H1 (cell line): ENCODE measurements around the gene FOLR3. TPM values are rescaled to one million over a fixed set of nuclear protein-coding genes. Genes with fewer than 3 reads are reported as not detected.

Experiments
- CTCF ChIA-PET: fragments of 300-600 bp; sonication (Branson Sonifier 250); formaldehyde crosslinking; loops from one replicate; lab custom pipeline; 2021; ENCODE audit not compliant: partially characterized antibody; lab: Charles Lee
- POLR2A ChIA-PET: fragments of 300-600 bp; sonication (Branson Sonifier 250); formaldehyde crosslinking; loops from one replicate; lab custom pipeline; 2021; ENCODE audit warnings: inconsistent platforms; ENCODE audit not compliant: partially characterized antibody; lab: Charles Lee
- DNase-seq, 2 experiments: peaks; one replicate each; pipeline versions ENCODE4 v3.0.0 to v3.0.0-alpha.2; 2010 to 2022; ENCODE audit warnings: low spot score in 2 of 2, low read depth in 1 of 2, mixed read lengths in 1 of 2
- FAIRE-seq: peaks from 2 replicates; lab custom pipeline; 2011; peaks lifted over from hg19 to GRCh38; lab: Jason Lieb, UNC
- H2AFZ ChIP-seq: 2 replicates; pipeline ENCODE4 v1.8.1; 2012; ENCODE audit warnings: low read length, inconsistent platforms
- H2AK5ac ChIP-seq: 2 replicates; pipeline ENCODE4 v1.6.1; 2013; ENCODE audit warnings: low read depth, low read length
- H2BK120ac ChIP-seq: replicated peaks from 2 replicates; pipeline ENCODE3; 2013; ENCODE audit warnings: low read depth, low read length, inconsistent platforms
- H2BK12ac ChIP-seq: 2 replicates; pipeline ENCODE4 v1.6.1; 2013; ENCODE audit warnings: low read depth, low read length
- H2BK15ac ChIP-seq: 2 replicates; pipeline ENCODE4 v1.6.1; 2013; ENCODE audit warnings: low read length
- H2BK20ac ChIP-seq: 2 replicates; pipeline ENCODE4 v1.6.1; 2013; ENCODE audit warnings: low read length
- H2BK5ac ChIP-seq: 2 replicates; pipeline ENCODE4 v1.6.1; 2013; ENCODE audit warnings: low read depth, low read length
- H3K14ac ChIP-seq: 2 replicates; pipeline ENCODE4 v1.6.1; 2013; ENCODE audit warnings: inconsistent platforms; ENCODE audit not compliant: insufficient read length
- H3K18ac ChIP-seq: 2 replicates; pipeline ENCODE4 v1.6.1; 2013; ENCODE audit warnings: low read length; ENCODE audit errors: extremely low read depth
- H3K23ac ChIP-seq: 2 replicates; pipeline ENCODE4 v1.6.1; 2013; ENCODE audit warnings: inconsistent platforms; ENCODE audit not compliant: insufficient read length
- H3K23me2 ChIP-seq: 2 replicates; pipeline ENCODE4 v1.6.1; 2013; ENCODE audit warnings: low read depth, low read length
- H3K27ac ChIP-seq: 2 replicates; pipeline ENCODE4 v1.6.1; 2011; ENCODE audit warnings: low read depth, low read length, inconsistent platforms
- H3K27me3 ChIP-seq, 4 experiments: replicated peaks in 1 of 4; 1 replicate in 1 of 4; 2 replicates in 3 of 4; pipeline versions ENCODE4 v1.6.1 to v1.8.1; 2011 to 2013; ENCODE audit warnings: low read length in 3 of 4, mild to moderate bottlenecking in 3 of 4, inconsistent platforms in 2 of 4, mixed read lengths in 2 of 4, moderate library complexity in 1 of 4; ENCODE audit not compliant: control insufficient read depth in 3 of 4, insufficient read depth in 3 of 4; ENCODE audit errors: extremely low read depth in 1 of 4
- H3K36me3 ChIP-seq, 4 experiments: 2 replicates each; pipeline versions ENCODE4 v1.6.1 to v1.8.1; 2011 to 2013; ENCODE audit warnings: mild to moderate bottlenecking in 4 of 4, low read length in 3 of 4, moderate library complexity in 2 of 4, control low read depth in 1 of 4, inconsistent platforms in 1 of 4; ENCODE audit not compliant: insufficient read depth in 4 of 4, control insufficient read depth in 2 of 4
- H3K4ac ChIP-seq: replicated peaks from 2 replicates; pipeline ENCODE3; 2013; ENCODE audit warnings: low read length, low read depth, mixed read lengths, inconsistent platforms; ENCODE audit not compliant: insufficient read length
- H3K4me1 ChIP-seq, 4 experiments: replicated peaks in 1 of 4; 1 replicate in 1 of 4; 2 replicates in 3 of 4; pipeline versions ENCODE4 v1.6.1 to v1.8.1; 2011 to 2013; ENCODE audit warnings: low read length in 3 of 4, inconsistent platforms in 2 of 4, mixed read lengths in 1 of 4; ENCODE audit not compliant: insufficient read depth in 4 of 4, control insufficient read depth in 3 of 4
- H3K4me2 ChIP-seq, 2 experiments: 2 replicates each; pipeline versions ENCODE4 v1.6.1 to v1.8.1; 2011 to 2013; ENCODE audit warnings: low read depth in 2 of 2, low read length in 2 of 2, control low read depth in 1 of 2, inconsistent platforms in 1 of 2, mild to moderate bottlenecking in 1 of 2; ENCODE audit not compliant: insufficient read depth in 1 of 2
- H3K4me3 ChIP-seq, 4 experiments: fragments of 200-600, 300-600 bp in 1 of 4; sonication (generic), shearing (Covaris generic), sonication (Bioruptor Twin) in 1 of 4; 2 replicates each; pipeline versions ENCODE4 v1.5.1 to v1.8.1; 2011 to 2016; ENCODE audit warnings: low read length in 4 of 4, low read depth in 3 of 4, control low read depth in 2 of 4, inconsistent platforms in 2 of 4, mild to moderate bottlenecking in 2 of 4, mixed read lengths in 1 of 4, moderate library complexity in 1 of 4; ENCODE audit not compliant: insufficient read depth in 2 of 4; ENCODE audit errors: extremely low read depth in 1 of 4
- H3K56ac ChIP-seq: replicated peaks from 2 replicates; pipeline ENCODE3; 2013; ENCODE audit warnings: low read depth, mild to moderate bottlenecking, mixed read lengths, low read length, inconsistent platforms; ENCODE audit not compliant: insufficient read length
- H3K79me1 ChIP-seq: 2 replicates; pipeline ENCODE4 v1.6.1; 2013; ENCODE audit warnings: low read depth, low read length, control low read depth
- H3K79me2 ChIP-seq, 2 experiments: 2 replicates each; pipeline versions ENCODE4 v1.6.1 to v1.8.1; 2012 to 2013; ENCODE audit warnings: low read length in 2 of 2, mild to moderate bottlenecking in 2 of 2, inconsistent platforms in 1 of 2; ENCODE audit not compliant: insufficient read depth in 2 of 2, control insufficient read depth in 1 of 2
- H3K9ac ChIP-seq, 4 experiments: replicated peaks in 1 of 4; 1 replicate in 1 of 4; 2 replicates in 3 of 4; pipeline versions ENCODE4 v1.6.1 to v1.8.1; 2011 to 2013; ENCODE audit warnings: low read depth in 3 of 4, low read length in 3 of 4, control low read depth in 2 of 4, mild to moderate bottlenecking in 2 of 4, moderate library complexity in 2 of 4, inconsistent platforms in 1 of 4; ENCODE audit errors: extremely low read depth in 1 of 4
- H3K9me3 ChIP-seq, 2 experiments: 2 replicates each; pipeline versions ENCODE4 v1.6.1 to v1.8.1; 2012 to 2013; ENCODE audit warnings: mild to moderate bottlenecking in 2 of 2, moderate library complexity in 2 of 2, control low read depth in 1 of 2, inconsistent platforms in 1 of 2, low read depth in 1 of 2, low read length in 1 of 2, mixed read lengths in 1 of 2; ENCODE audit not compliant: insufficient read depth in 2 of 2
- H4K20me1 ChIP-seq, 2 experiments: replicated peaks in 1 of 2; 2 replicates each; pipeline versions ENCODE3 to v1.8.1; 2011 to 2013; ENCODE audit warnings: inconsistent platforms in 2 of 2, low read length in 2 of 2, mild to moderate bottlenecking in 1 of 2; ENCODE audit not compliant: insufficient read depth in 2 of 2, control insufficient read depth in 1 of 2
- H4K5ac ChIP-seq: 2 replicates; pipeline ENCODE4 v1.6.1; 2013; ENCODE audit warnings: low read length, low read depth, mixed read lengths, inconsistent platforms; ENCODE audit not compliant: insufficient read length
- H4K8ac ChIP-seq: 2 replicates; pipeline ENCODE4 v1.8.0; 2013; ENCODE audit warnings: mild to moderate bottlenecking, moderate library complexity, low read length, inconsistent platforms; ENCODE audit not compliant: insufficient read depth; ENCODE audit errors: extremely low read depth
- H4K91ac ChIP-seq: replicated peaks from 2 replicates; pipeline ENCODE3; 2013; ENCODE audit warnings: low read length, mixed read lengths, inconsistent platforms; ENCODE audit not compliant: insufficient read length
- EGR1 ChIP-seq: IDR thresholded peaks from 2 replicates; pipeline ENCODE4 v1.6.1; 2011; ENCODE audit warnings: low read depth, low read length, borderline replicate concordance
- SIRT6 ChIP-seq: IDR thresholded peaks from one replicate; pipeline ENCODE4 v1.7.1; 2012; ENCODE audit warnings: low read length, inconsistent platforms
- SP1 ChIP-seq: IDR thresholded peaks from 2 replicates; pipeline ENCODE4 v1.6.1; 2011; ENCODE audit warnings: low read depth, low read length
- TAF7 ChIP-seq: optimal IDR thresholded peaks from 2 replicates; pipeline ENCODE3; 2011; ENCODE audit warnings: low read depth, mild to moderate bottlenecking, inconsistent platforms, low read length, moderate library complexity, borderline replicate concordance
- WGBS, 2 experiments: shearing (Covaris generic) in 1 of 2; methylation state at CpG; one replicate each; pipeline versions ENCODE4 v1.1.6 to v1.1.7; 2013 to 2015; ENCODE audit warnings: low lambda C conversion rate in 2 of 2, mixed read lengths in 2 of 2, inconsistent platforms in 1 of 2, low coverage in 1 of 2, missing lambda C conversion rate in 1 of 2; ENCODE audit not compliant: insufficient replicate concordance in 2 of 2, insufficient coverage in 1 of 2, insufficient read length in 1 of 2; ENCODE audit errors: extremely low coverage in 1 of 2, missing lambda C conversion rate in 1 of 2; 5-methylcytosine and 5-hydroxymethylcytosine counted together
- polyA plus RNA-seq, 7 experiments: library from polyadenylated mRNA; depleted of rRNA in 3 of 7; stranded (reverse) in 5 of 7; unstranded in 2 of 7; fragments of >200 nt in 5 of 7; fragments of 200-250 nt in 2 of 7; gene quantifications; 1 replicate in 5 of 7; 2 replicates in 1 of 7; 4 replicates in 1 of 7; pipeline versions ENCODE4 v1.2.1 to v1.2.3, GENCODE V29; 2011 to 2013; ENCODE audit warnings: missing spikeins in 2 of 7, mixed read lengths in 2 of 7
- total RNA-seq: library from RNA; stranded (reverse); fragmentation: NEBNext Ultra II Directional; extraction: Animal tissue kit (Norgen Biotek cat#: 25700); gene quantifications from 2 replicates; pipeline ENCODE4 v1.2.1, GENCODE V29; 2021
- TF ChIP-seq, protein P1 (sequence below): IDR thresholded peaks from 2 replicates; pipeline ENCODE4 v1.6.1; 2011; ENCODE audit warnings: low read length, improper control_type of control experiment
- TF ChIP-seq, protein P2 (sequence below): IDR thresholded peaks from 2 replicates; pipeline ENCODE4 v1.6.1; 2012; ENCODE audit warnings: inconsistent platforms

The FOLR3 gene
- total and polyA plus RNA-seq, 2 of the 8 experiments (the other 6 are each of a cell fraction or from before 2014, with no cell fraction given): not detected

DNA sequence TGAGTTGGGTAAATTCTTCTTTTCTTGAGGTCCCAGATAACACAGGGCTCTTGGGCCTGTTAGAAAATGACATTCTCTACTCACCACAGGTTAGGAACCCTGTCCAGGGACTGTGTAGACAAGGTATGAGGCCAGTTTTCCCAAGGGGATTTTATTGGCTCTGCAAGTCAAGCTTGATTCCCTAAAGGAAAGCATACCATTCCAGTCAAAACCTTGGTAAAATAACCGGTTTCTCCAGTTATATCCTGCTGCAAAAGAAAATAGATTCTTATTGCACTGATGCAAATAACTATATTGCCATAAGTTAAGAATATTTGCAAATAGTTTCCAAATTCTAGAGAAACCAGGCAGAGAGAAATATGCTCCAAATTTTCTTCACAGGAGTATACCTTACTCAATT is 9.6 kb upstream of the FOLR3 start:
- no peak overlapping the region for H2BK20ac ChIP-seq
- H3K9me3 ChIP-seq: peaks cover 16 to 19% of the 10 kb centered on the region in 2 experiments
- no peak overlapping the region for H2BK5ac ChIP-seq
- H3K27ac ChIP-seq: no peak overlapping the region
- H3K4ac ChIP-seq: no peak overlapping the region
- H2BK120ac ChIP-seq: no peak overlapping the region
- H3K14ac ChIP-seq: no peak overlapping the region
- TF ChIP-seq TAF7 (no peak), SP1 (no peak), EGR1 (no peak), SIRT6 (no peak)
- TF ChIP-seq, protein P1, sequence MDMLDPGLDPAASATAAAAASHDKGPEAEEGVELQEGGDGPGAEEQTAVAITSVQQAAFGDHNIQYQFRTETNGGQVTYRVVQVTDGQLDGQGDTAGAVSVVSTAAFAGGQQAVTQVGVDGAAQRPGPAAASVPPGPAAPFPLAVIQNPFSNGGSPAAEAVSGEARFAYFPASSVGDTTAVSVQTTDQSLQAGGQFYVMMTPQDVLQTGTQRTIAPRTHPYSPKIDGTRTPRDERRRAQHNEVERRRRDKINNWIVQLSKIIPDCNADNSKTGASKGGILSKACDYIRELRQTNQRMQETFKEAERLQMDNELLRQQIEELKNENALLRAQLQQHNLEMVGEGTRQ: no peak
- TF ChIP-seq, protein P2, sequence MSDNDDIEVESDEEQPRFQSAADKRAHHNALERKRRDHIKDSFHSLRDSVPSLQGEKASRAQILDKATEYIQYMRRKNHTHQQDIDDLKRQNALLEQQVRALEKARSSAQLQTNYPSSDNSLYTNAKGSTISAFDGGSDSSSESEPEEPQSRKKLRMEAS: no peak
- H3K4me2 ChIP-seq: no peak overlapping the region
- H3K79me2 ChIP-seq: no peaks in the 10 kb centered on the region
- DNase-seq: no peak
- no peaks in the 10 kb centered on the region for H3K79me1 ChIP-seq
- no peaks in the 10 kb centered on the region for H3K4me1 ChIP-seq
- no peak overlapping the region for H3K9ac ChIP-seq
- FAIRE-seq: no peak
- no peak overlapping the region for H2AK5ac ChIP-seq
- H3K36me3 ChIP-seq: no peaks in the 10 kb centered on the region
- H3K4me3 ChIP-seq: no peak overlapping the region
- H2AFZ ChIP-seq: no peak overlapping the region
- ChIA-PET CTCF (interaction anchor here (0.9 to 4.8 kb wide), 8 partner anchors 12 to 305 kb away, joined by 3 to 22 read pairs (median 4); no protein-coding TSS in a partner anchor), POLR2A (interaction anchor here (1.0 to 2.1 kb wide), 3 partner anchors 12 to 26 kb away, joined by 3 to 10 read pairs (median 4); partner anchors contain the start of gene ANAPC15)
- H4K5ac ChIP-seq: no peak overlapping the region
- no peak overlapping the region for H2BK15ac ChIP-seq
- 70% methylated on average over 1 of the region's 1 CpG; no CpG with 5 or more reads in 1 of the 2 experiments for WGBS, 2 experiments
- H4K20me1 ChIP-seq: no peaks in the 10 kb centered on the region
- H3K27me3 ChIP-seq: no peaks in the 10 kb centered on the region; a peak in 1 of 7 replicates
- H4K8ac ChIP-seq: no peak overlapping the region
- H4K91ac ChIP-seq: no peak overlapping the region
- no peaks in the 10 kb centered on the region; the same call in 1 of the 2 replicates for H3K23me2 ChIP-seq
- no peak overlapping the region for H3K18ac ChIP-seq
- H3K56ac ChIP-seq: no peak overlapping the region
- no peak overlapping the region for H3K23ac ChIP-seq
- H2BK12ac ChIP-seq: no peak overlapping the region
